ENCODE data around the gene ST3GAL2. TPM values are rescaled to one million over a fixed set of nuclear protein-coding genes. Genes with fewer than 3 reads are reported as not detected.

Gene ST3GAL2
- total and polyA plus RNA-seq, 7 experiments from 2014 or later = 11.3 to 35.9 (median 28.5) TPM

DNA sequence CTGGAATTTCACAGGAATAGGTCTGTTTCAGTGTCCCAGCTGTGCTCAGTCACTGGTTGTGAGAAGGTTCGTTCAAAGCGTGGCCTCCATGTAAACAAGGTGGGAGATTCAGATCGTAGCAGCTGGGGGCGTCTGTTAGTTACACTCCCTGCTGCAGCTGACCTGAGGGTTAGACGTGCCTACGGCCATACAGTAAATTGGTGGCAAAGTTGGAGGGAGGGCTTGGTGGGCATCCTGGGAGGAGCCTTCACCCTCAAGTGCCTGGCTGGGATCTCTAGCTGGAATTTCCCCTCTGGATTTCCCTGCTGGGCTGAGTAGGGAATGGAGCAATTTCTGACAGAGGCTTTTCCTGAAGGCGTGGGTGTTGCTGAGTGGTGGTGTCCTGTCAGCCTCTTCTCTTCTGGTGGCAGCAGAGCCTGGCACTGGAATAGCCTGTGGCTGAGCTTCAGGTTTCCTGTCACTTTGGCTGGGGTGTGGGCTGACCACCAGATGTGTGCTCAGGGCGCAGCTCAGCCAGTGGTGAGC lies 21.9 kb upstream of the ST3GAL2 start:
- Mint-ChIP-seq H3K9me3 (no peaks in the 10 kb centered on the region), H3K4me3 (no peak overlapping the region), H3K27me3 (no peaks in the 10 kb centered on the region), H3K36me3 (peaks cover 0 to 8% (median 1%) of the 10 kb centered on the region in 5 donors), H3K27ac (no peak overlapping the region), H3K4me1 (peaks cover 0 to 18% (median 11%) of the 10 kb centered on the region in 7 donors)
- Histone ChIP-seq H3K27ac (ENCODE audit: low read depth, low read length) (no peak overlapping the region), H3K36me3 (ENCODE audit: control insufficient read depth in 2 of 3, insufficient read depth in 3 of 3, low read length in 3 of 3) (peaks cover 0 to 33% (median 0%) of the 10 kb centered on the region in 3 experiments), H3K27me3 (ENCODE audit: control insufficient read depth in 2 of 2, insufficient read depth in 2 of 2, low read length in 2 of 2) (no peaks in the 10 kb centered on the region), H3K9me3 (ENCODE audit: control insufficient read depth in 2 of 3, low read length in 3 of 3) (no peaks in the 10 kb centered on the region), H3K4me1 (ENCODE audit: control insufficient read depth in 2 of 2, insufficient read depth in 2 of 2, low read length in 2 of 2) (no peaks in the 10 kb centered on the region), H3K4me3 (ENCODE audit: low read length) (no peak overlapping the region)
- no peak for DNase-seq
- POLR2A ChIA-PET = no interaction called here
- intact Hi-C loops (cut with micrococcal nuclease) = no loop called here
- CTCF ChIA-PET = no interaction called here
- no peak for ATAC-seq

DNA sequence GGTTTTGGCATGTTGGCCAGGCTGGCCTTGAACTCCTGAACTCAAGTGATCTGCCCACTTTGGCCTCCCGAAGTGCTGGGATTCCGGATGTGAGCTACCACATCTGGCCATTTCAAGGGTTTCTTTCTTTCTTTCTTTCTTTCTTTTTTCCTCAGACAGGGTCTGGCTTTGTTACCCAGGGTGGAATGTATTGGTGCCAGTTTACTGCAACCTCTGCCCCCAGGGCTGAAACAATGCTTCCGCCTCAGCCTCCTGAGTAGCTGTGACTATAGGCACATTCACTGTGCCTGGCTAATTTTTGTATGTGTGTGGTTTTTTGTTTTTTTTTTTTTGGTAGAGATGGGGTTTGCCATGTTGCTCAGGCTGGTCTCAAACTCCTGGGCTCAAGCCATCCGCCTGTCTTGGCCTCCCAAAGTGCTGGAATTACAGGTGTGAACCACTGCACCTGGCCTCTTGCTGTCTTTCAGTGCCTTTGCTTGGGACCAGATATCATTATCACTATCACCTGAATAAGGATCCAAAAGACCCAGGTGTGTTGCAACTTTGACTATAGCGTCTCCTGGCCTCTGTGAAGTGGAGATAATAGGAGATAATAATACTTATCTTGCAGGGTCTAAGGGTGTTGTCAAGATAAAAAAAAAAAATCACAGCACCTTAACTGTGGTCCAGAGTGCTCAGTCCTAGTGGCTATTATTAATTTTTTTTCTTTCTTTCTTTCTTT lies 18.7 kb upstream of the ST3GAL2 start:
- H3K27me3 Mint-ChIP-seq = no peaks in the 10 kb centered on the region
- CTCF ChIA-PET = no interaction called here

DNA sequence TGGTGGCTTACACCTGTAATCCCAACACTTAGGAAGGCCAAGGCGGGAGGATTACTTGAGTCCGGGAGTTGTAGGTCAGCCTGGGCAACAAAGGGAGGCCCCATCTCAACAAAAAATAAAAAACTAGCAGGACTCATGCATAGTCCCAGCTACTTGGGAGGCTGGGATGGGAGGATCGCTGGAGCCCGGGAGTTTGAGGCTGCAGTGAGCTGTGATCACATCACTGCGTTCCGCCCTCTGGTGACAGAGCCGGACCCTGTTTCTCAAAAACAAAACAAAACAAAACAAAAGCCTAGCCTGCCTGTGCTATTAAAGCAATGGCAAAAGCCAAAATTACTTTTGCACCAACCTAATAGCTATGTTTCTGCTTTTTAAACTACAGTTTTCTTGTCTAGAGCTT lies 17.0 kb upstream of the ST3GAL2 start:
- Mint-ChIP-seq H3K36me3 (no peaks in the 10 kb centered on the region), H3K27me3 (no peaks in the 10 kb centered on the region), H3K4me1 (peaks cover 6 to 40% (median 31%) of the 10 kb centered on the region in 7 donors), H3K9me3 (no peaks in the 10 kb centered on the region), H3K4me3 (peak overlapping the region; percentile 12 to 95 (median 93)), H3K27ac (peak overlapping the region in 4 of 9 donors; percentile 5 to 62 (median 36))
- H3K9me3 ChIP-seq (ENCODE audit: control insufficient read depth in 2 of 3, low read length in 3 of 3) = no peaks in the 10 kb centered on the region
- no peak overlapping the region for H3K4me3 ChIP-seq (ENCODE audit: low read length)
- no peak for DNase-seq
- intact Hi-C loops (cut with micrococcal nuclease) = loop anchor here (1.0 to 2.0 kb wide), 4 partner anchors 17 to 109 kb away; partner anchors contain the start of genes COG4 (in 2 of the 2), SF3B3 (in 2 of the 2) and ST3GAL2 (in 1 of the 2)
- CTCF ChIA-PET = interaction anchor here (0.5 to 1.1 kb wide), 4 partner anchors 24 to 96 kb away, joined by 3 to 4 read pairs (median 3); no protein-coding TSS in a partner anchor
- no peak for ATAC-seq
- peaks cover 8 to 12% of the 10 kb centered on the region in 2 donors for H3K4me1 ChIP-seq (ENCODE audit: control insufficient read depth in 2 of 2, insufficient read depth in 2 of 2, low read length in 2 of 2)
- H3K27ac ChIP-seq (ENCODE audit: low read depth, low read length) = no peak overlapping the region
- H3K27me3 ChIP-seq (ENCODE audit: control insufficient read depth in 2 of 2, insufficient read depth in 2 of 2, low read length in 2 of 2) = no peaks in the 10 kb centered on the region
- POLR2A ChIA-PET = interaction anchor here (1.0 to 1.4 kb wide), 2 partner anchors 75 to 76 kb away, joined by 3 to 5 read pairs; no protein-coding TSS in a partner anchor
- H3K36me3 ChIP-seq (ENCODE audit: control insufficient read depth in 2 of 3, insufficient read depth in 3 of 3, low read length in 3 of 3) = peaks cover 0 to 9% (median 0%) of the 10 kb centered on the region in 3 experiments

More for the DNA sequence above, 18.7 kb upstream of the ST3GAL2 start:
- Histone ChIP-seq H3K36me3 (ENCODE audit: control insufficient read depth in 2 of 3, insufficient read depth in 3 of 3, low read length in 3 of 3) (peaks cover 0 to 20% (median 0%) of the 10 kb centered on the region in 3 experiments), H3K4me3 (ENCODE audit: low read length) (no peak overlapping the region), H3K4me1 (ENCODE audit: control insufficient read depth in 2 of 2, insufficient read depth in 2 of 2, low read length in 2 of 2) (peaks cover 8 to 12% of the 10 kb centered on the region in 2 donors), H3K27ac (ENCODE audit: low read depth, low read length) (no peak overlapping the region), H3K9me3 (ENCODE audit: control insufficient read depth in 2 of 3, low read length in 3 of 3) (no peaks in the 10 kb centered on the region), H3K27me3 (ENCODE audit: control insufficient read depth in 2 of 2, insufficient read depth in 2 of 2, low read length in 2 of 2) (no peaks in the 10 kb centered on the region)
- Mint-ChIP-seq H3K27ac (peak overlapping the region in 2 of 9 donors; percentile 14 to 42), H3K36me3 (peaks cover 0 to 3% (median 0%) of the 10 kb centered on the region in 5 donors), H3K9me3 (no peaks in the 10 kb centered on the region), H3K4me1 (peaks cover 6 to 39% (median 29%) of the 10 kb centered on the region in 7 donors), H3K4me3 (peak overlapping the region in 2 of 10 donors; percentile 38 to 59)
- DNase-seq (no peak), ATAC-seq (no peak)
- intact Hi-C loops (cut with micrococcal nuclease) = no loop called here
- POLR2A ChIA-PET = no interaction called here

DNA sequence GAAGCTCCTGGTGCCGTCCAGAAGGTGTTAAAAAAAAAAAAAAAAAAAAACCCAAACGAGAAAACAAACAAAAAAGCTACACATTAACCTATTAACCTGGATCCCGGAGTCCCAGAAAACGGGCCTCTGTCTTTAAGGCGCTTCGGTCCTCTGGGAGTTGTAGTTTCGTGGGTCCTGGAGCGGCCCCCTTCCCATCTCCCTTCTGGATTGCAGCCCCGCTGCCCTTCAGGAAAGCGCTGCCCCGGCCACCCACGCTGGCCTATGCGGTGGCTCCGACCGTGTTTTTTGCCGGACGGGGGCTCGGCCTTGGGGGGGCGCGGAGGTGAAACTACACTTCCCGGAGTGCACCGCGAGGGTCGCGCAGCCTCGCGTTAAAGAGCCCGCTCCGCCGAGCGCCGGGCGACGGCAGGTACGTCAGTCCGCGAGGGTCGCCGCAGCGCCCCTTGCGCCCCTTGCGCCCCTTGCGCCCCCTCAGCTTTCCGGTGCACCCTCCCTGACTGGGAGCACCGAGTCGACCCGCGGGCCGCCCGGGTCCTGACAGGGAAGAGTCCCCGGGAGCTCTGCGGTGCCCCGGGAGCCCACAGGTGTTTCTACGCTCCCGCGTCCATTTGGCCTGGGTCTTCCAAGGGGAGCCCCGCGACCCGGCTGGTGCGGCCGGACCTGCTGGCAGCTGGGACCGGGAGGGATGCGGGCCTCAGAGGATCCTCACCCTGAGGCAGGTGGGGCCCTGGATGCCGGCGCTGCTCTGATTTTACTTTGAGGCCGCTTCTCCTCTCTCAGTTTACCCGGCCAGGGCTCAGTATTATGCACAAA lies 15.5 kb upstream of the ST3GAL2 start, which contains the start of gene FCSK:
Gene FCSK, plus strand, starts transcription at position 374 of the 813 bp plus-strand sequence. CDS start 8,596 bp downstream, outside the sequence.
- H3K27ac ChIP-seq (ENCODE audit: low read depth, low read length) = peak within 1 kb of the TSS; percentile 99
- peaks cover 0 to 3% (median 0%) of the 10 kb centered on the region in 5 donors for H3K27me3 Mint-ChIP-seq
- peaks cover 0 to under 1% (median 0%) of the 10 kb centered on the region in 5 donors for H3K36me3 Mint-ChIP-seq
- intact Hi-C loops (cut with micrococcal nuclease) = loop anchor here (1.0 to 5.0 kb wide), 9 partner anchors 15 to 348 kb away; partner anchors contain the start of genes COG4 (in 2 of the 2), SF3B3 (in 2 of the 2), ST3GAL2 (in 2 of the 2) and DDX19A (in 1 of the 2)
- ChIA-PET POLR2A (interaction anchor here (0.6 to 3.4 kb wide), 16 partner anchors 9 to 165 kb away, joined by 3 to 30 read pairs (median 4); partner anchors contain the start of genes AARS1 and ST3GAL2), CTCF (interaction anchor here (0.8 to 1.6 kb wide), 5 partner anchors 8 to 74 kb away, joined by 4 to 7 read pairs (median 5); no protein-coding TSS in a partner anchor)
- no peaks in the 10 kb centered on the region for H3K9me3 ChIP-seq (ENCODE audit: control insufficient read depth in 2 of 3, low read length in 3 of 3)
- no peaks in the 10 kb centered on the region for H3K9me3 Mint-ChIP-seq
- DNase-seq (peak; percentile 63 to 88 (median 84)), ATAC-seq (peak; percentile 94)
- H3K4me3 ChIP-seq (ENCODE audit: low read length) = peak within 1 kb of the TSS; percentile 82
- H3K4me1 ChIP-seq (ENCODE audit: control insufficient read depth in 2 of 2, insufficient read depth in 2 of 2, low read length in 2 of 2) = peaks cover 8 to 12% of the 10 kb centered on the region in 2 donors
- H3K27ac Mint-ChIP-seq = peak within 1 kb of the TSS; percentile 81 to 95 (median 89)
- H3K36me3 ChIP-seq (ENCODE audit: control insufficient read depth in 2 of 3, insufficient read depth in 3 of 3, low read length in 3 of 3) = peaks cover 0 to 9% (median 0%) of the 10 kb centered on the region in 3 experiments
- H3K27me3 ChIP-seq (ENCODE audit: control insufficient read depth in 2 of 2, insufficient read depth in 2 of 2, low read length in 2 of 2) = no peaks in the 10 kb centered on the region
- H3K4me3 Mint-ChIP-seq = peak within 1 kb of the TSS; percentile 90 to 95 (median 93)
- H3K4me1 Mint-ChIP-seq = peaks cover 6 to 45% (median 37%) of the 10 kb centered on the region in 7 donors

DNA sequence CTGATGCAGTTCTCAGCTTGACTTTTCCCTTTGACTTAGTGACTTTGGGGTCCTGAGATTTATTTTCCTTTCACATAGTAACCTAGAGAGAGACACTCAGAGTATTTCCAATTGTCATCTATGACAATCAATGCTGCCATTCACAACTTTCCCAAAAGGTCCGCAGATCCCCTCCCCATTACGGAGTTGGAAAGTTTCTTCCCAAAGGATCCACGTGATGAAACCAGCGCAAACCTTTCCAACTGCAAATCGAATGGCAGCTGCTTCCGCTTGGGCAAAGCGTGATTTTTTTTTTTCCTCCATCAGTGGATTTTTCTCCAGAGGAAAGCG lies 15.0 kb upstream of the ST3GAL2 start:
- Mint-ChIP-seq H3K4me3 (peak overlapping the region; percentile 90 to 95 (median 93)), H3K27ac (peak overlapping the region; percentile 79 to 95 (median 87)), H3K9me3 (no peaks in the 10 kb centered on the region), H3K4me1 (peaks cover 6 to 47% (median 37%) of the 10 kb centered on the region in 7 donors), H3K36me3 (peaks cover 0 to 4% (median 0%) of the 10 kb centered on the region in 5 donors), H3K27me3 (peaks cover 0 to 3% (median 0%) of the 10 kb centered on the region in 5 donors)
- ATAC-seq = no peak
- H3K36me3 ChIP-seq (ENCODE audit: control insufficient read depth in 2 of 3, insufficient read depth in 3 of 3, low read length in 3 of 3) = peaks cover 0 to 9% (median 0%) of the 10 kb centered on the region in 3 experiments
- no peak for DNase-seq
- H3K27ac ChIP-seq (ENCODE audit: low read depth, low read length) = peak overlapping the region; percentile 99
- H3K27me3 ChIP-seq (ENCODE audit: control insufficient read depth in 2 of 2, insufficient read depth in 2 of 2, low read length in 2 of 2) = no peaks in the 10 kb centered on the region
- H3K4me1 ChIP-seq (ENCODE audit: control insufficient read depth in 2 of 2, insufficient read depth in 2 of 2, low read length in 2 of 2) = peaks cover 8 to 12% of the 10 kb centered on the region in 2 donors
- POLR2A ChIA-PET = interaction anchor here (0.6 to 3.4 kb wide), 14 partner anchors 10 to 165 kb away, joined by 3 to 30 read pairs (median 4); partner anchors contain the start of genes AARS1 and ST3GAL2
- intact Hi-C loops (cut with micrococcal nuclease) = loop anchor here (1.0 to 5.0 kb wide), 9 partner anchors 15 to 348 kb away; partner anchors contain the start of genes COG4 (in 2 of the 2), SF3B3 (in 2 of the 2), ST3GAL2 (in 2 of the 2) and DDX19A (in 1 of the 2)
- no peaks in the 10 kb centered on the region for H3K9me3 ChIP-seq (ENCODE audit: control insufficient read depth in 2 of 3, low read length in 3 of 3)
- CTCF ChIA-PET = interaction anchor here (0.8 to 1.6 kb wide), 5 partner anchors 8 to 74 kb away, joined by 4 to 7 read pairs (median 5); no protein-coding TSS in a partner anchor
- peak overlapping the region; percentile 82 for H3K4me3 ChIP-seq (ENCODE audit: low read length)

Data from naive thymus-derived CD4-positive, alpha-beta T cell (primary cell).